ENCODE measurements around the gene RPS6KA5. TPM values are rescaled to one million over a fixed set of nuclear protein-coding genes. Genes with fewer than 3 reads are reported as not detected.

Gene RPS6KA5
- polyA plus RNA-seq, 2 of the 4 experiments (the other 2 are of a cell fraction), result 2.2 to 4.1 TPM

GRCh38 chr14:90810806-90811205 lies 249.6 kb downstream of the RPS6KA5 start:
- 61% methylated on average over 4 of the region's 5 CpGs for WGBS (ENCODE audit: missing lambda C conversion rate)
- H3K9me3 ChIP-seq, result no peaks in the 10 kb centered on the region
- TF ChIP-seq JUNB (IDR thresholded peaks at IDR 0.05), result no peak
- TF ChIP-seq CBX2 (IDR thresholded peaks at IDR 0.05; ENCODE audit: borderline replicate concordance, low read depth), result no peak
- TF ChIP-seq NPAS2 (CRISPR knock-in tag; IDR thresholded peaks at IDR 0.05; ENCODE audit: borderline replicate concordance), result no peak
- TF ChIP-seq PHF8 (IDR thresholded peaks at IDR 0.05; ENCODE audit: borderline replicate concordance, low read depth), result no peak
- TF ChIP-seq HOXA7 (CRISPR knock-in tag; IDR thresholded peaks at IDR 0.05), result no peak
- no peak for TF ChIP-seq RNF2 (IDR thresholded peaks at IDR 0.05; ENCODE audit: borderline replicate concordance, low read depth)
- no peak for TF ChIP-seq GATA3 (IDR thresholded peaks at IDR 0.05; ENCODE audit: borderline replicate concordance)
- TF ChIP-seq REST (IDR thresholded peaks at IDR 0.05), result no peak
- TF ChIP-seq TP53 (CRISPR knock-in tag; IDR thresholded peaks at IDR 0.05), result no peak
- no peak for TF ChIP-seq KDM1A (IDR thresholded peaks at IDR 0.05; ENCODE audit: low read depth)
- TF ChIP-seq POLR2AphosphoS2 (conservative IDR thresholded peaks at IDR 0.05; ENCODE audit: low read length), result no peak
- TF ChIP-seq CBX8 (IDR thresholded peaks at IDR 0.05), result no peak
- no peak for TF ChIP-seq MAFK (IDR thresholded peaks at IDR 0.05; ENCODE audit: partially characterized antibody)
- TF ChIP-seq ZSCAN20 (CRISPR knock-in tag; IDR thresholded peaks at IDR 0.05), result no peak
- no peak for TF ChIP-seq ATOH8 (CRISPR knock-in tag; IDR thresholded peaks at IDR 0.05; ENCODE audit: low read depth)
- no peak for TF ChIP-seq PBX3 (IDR thresholded peaks at IDR 0.05)
- no peak for TF ChIP-seq ZNF302 (CRISPR knock-in tag; IDR thresholded peaks at IDR 0.05)
- TF ChIP-seq FOSB (CRISPR knock-in tag; IDR thresholded peaks at IDR 0.05), result no peak
- H3K4me1 ChIP-seq, result 0 out of 3 replicates have a peak, but pooled peaks cover 3% of the 10 kb centered on the region
- ChIA-PET POLR2A (no interaction called here), CTCF (no interaction called here)
- no peak overlapping the region for H3K4me3 ChIP-seq
- no peak for FAIRE-seq
- no peak overlapping the region for H3K27ac ChIP-seq
- no peak overlapping the region for H3K4me2 ChIP-seq
- no peak for ATAC-seq
- no peak for DNase-seq (ENCODE audit: low read depth in 1 of 2, low spot score in 1 of 2)

GRCh38 chr14:90809530-90810312 lies 250.7 kb downstream of the RPS6KA5 start:
- DNase-seq (ENCODE audit: low read depth in 1 of 2, low spot score in 1 of 2) (no peak), FAIRE-seq (no peak), ATAC-seq (no peak)
- POLR2A ChIA-PET, result no interaction called here
- TF ChIP-seq HOXB5 (CRISPR knock-in tag; IDR thresholded peaks at IDR 0.05) (no peak), SREBF2 (IDR thresholded peaks at IDR 0.05) (no peak), RCOR1 (IDR thresholded peaks at IDR 0.05; ENCODE audit: low read depth, low read length) (no peak)
- Histone ChIP-seq H3K4me1 (no peaks in the 10 kb centered on the region), H3K27ac (no peak overlapping the region), H3K4me2 (no peak overlapping the region), H3K9me3 (no peaks in the 10 kb centered on the region), H3K4me3 (no peak overlapping the region)
- WGBS (ENCODE audit: missing lambda C conversion rate), result 89% methylated on average over 7 of the region's 7 CpGs
- CTCF ChIA-PET, result interaction anchor here (0.9 kb wide), 1 partner anchor 9 kb away, joined by 3 read pairs; no protein-coding TSS in a partner anchor
